ENCODE measurements around the gene ITGAL.
"Not testable (repeated sequence)": the region's sequence is repeated elsewhere in the genome, so short reads cannot be mapped to it uniquely, and the experiment has no call there.

DNA sequence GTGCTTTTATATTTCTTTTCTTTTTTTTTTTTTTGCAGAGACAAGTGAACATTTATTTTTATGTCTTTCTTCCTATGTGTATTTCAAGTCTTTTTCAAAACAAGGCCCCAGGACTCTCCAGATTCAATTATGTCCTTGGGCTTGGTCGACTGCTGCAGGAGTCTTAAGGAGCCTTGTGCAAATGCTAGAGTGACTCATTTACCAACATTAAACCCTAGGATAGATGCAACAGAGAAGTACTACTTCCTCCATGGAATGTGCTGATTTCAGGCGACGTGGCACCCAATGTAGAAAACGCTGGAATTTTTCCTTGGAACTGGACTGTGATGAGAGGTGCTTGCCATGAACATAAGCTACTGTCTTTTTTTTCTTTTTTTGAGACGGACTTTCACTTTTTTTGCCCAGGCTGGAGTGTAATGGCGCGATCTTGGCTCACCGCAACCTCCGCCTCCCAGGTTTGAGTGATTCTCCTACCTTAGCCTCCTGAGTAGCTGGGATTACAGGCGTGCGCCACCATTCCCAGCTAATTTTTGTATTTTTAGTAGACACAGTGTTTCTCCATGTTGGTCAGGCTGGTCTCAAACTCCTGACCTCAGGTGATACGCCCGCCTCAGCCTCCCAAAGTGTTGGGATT is 64.0 kb downstream of the ITGAL start:
- TF ChIP-seq, protein P1, sequence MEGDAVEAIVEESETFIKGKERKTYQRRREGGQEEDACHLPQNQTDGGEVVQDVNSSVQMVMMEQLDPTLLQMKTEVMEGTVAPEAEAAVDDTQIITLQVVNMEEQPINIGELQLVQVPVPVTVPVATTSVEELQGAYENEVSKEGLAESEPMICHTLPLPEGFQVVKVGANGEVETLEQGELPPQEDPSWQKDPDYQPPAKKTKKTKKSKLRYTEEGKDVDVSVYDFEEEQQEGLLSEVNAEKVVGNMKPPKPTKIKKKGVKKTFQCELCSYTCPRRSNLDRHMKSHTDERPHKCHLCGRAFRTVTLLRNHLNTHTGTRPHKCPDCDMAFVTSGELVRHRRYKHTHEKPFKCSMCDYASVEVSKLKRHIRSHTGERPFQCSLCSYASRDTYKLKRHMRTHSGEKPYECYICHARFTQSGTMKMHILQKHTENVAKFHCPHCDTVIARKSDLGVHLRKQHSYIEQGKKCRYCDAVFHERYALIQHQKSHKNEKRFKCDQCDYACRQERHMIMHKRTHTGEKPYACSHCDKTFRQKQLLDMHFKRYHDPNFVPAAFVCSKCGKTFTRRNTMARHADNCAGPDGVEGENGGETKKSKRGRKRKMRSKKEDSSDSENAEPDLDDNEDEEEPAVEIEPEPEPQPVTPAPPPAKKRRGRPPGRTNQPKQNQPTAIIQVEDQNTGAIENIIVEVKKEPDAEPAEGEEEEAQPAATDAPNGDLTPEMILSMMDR (IDR thresholded peaks at IDR 0.05), result not testable (repeated sequence)
- TF ChIP-seq POLR2A (IDR thresholded peaks at IDR 0.05), result not testable (repeated sequence)
